ENCODE measurements around the gene MBD2. TPM values are rescaled to one million over a fixed set of nuclear protein-coding genes. Genes with fewer than 3 reads are reported as not detected.

MBD2 gene
- total and polyA plus RNA-seq, 2 of the 8 experiments (the other 6 are each of a cell fraction or from before 2014, with no cell fraction given), result 36.2 to 52.7 TPM

GRCh38 chr18:54193786-54194185 lies 30.7 kb downstream of the MBD2 start:
- no peaks in the 10 kb centered on the region for H4K20me1 ChIP-seq (replicated peaks in 1 of 2; ENCODE audit: control insufficient read depth in 1 of 2, insufficient read depth in 2 of 2, low read length in 2 of 2)
- H2BK20ac ChIP-seq (ENCODE audit: low read length), result no peak overlapping the region
- no peak overlapping the region for H3K23ac ChIP-seq (ENCODE audit: insufficient read length)
- H3K9me3 ChIP-seq (ENCODE audit: insufficient read depth in 2 of 2, low read depth in 1 of 2, low read length in 1 of 2), result no peaks in the 10 kb centered on the region
- no peaks in the 10 kb centered on the region for H3K79me2 ChIP-seq (ENCODE audit: control insufficient read depth in 1 of 2, insufficient read depth in 2 of 2, low read length in 2 of 2)
- POLR2A ChIA-PET (ENCODE audit: partially characterized antibody), result no interaction called here
- no peak overlapping the region for H3K9ac ChIP-seq (replicated peaks in 1 of 4; ENCODE audit: extremely low read depth in 1 of 4, low read depth in 3 of 4, low read length in 3 of 4)
- no peak overlapping the region for H3K14ac ChIP-seq (ENCODE audit: insufficient read length)
- CTCF ChIA-PET (ENCODE audit: partially characterized antibody), result no interaction called here
- no peaks in the 10 kb centered on the region; a peak in 1 of 7 replicates for H3K27me3 ChIP-seq (replicated peaks in 1 of 4; ENCODE audit: control insufficient read depth in 3 of 4, extremely low read depth in 1 of 4, insufficient read depth in 3 of 4, low read length in 3 of 4)
- H3K23me2 ChIP-seq (ENCODE audit: low read depth, low read length), result no peaks in the 10 kb centered on the region
- no peak overlapping the region for H3K4me2 ChIP-seq (ENCODE audit: insufficient read depth in 1 of 2, low read depth in 2 of 2, low read length in 2 of 2)
- H2AK5ac ChIP-seq (ENCODE audit: low read depth, low read length), result no peak overlapping the region
- H4K8ac ChIP-seq (ENCODE audit: extremely low read depth, insufficient read depth, low read length), result no peak overlapping the region
- no peak for DNase-seq (ENCODE audit: low read depth in 1 of 2, low spot score in 2 of 2)
- no peak overlapping the region for H2BK120ac ChIP-seq (replicated peaks; ENCODE audit: low read depth, low read length)
- H3K4me1 ChIP-seq (replicated peaks in 1 of 4; ENCODE audit: control insufficient read depth in 3 of 4, insufficient read depth in 4 of 4, low read length in 3 of 4), result 0 out of 7 replicates have a peak, but pooled peaks cover 0 to 1% (median 0%) of the 10 kb centered on the region in 4 experiments
- H3K56ac ChIP-seq (replicated peaks; ENCODE audit: insufficient read length, low read depth, low read length), result no peak overlapping the region
- no peak overlapping the region for H2BK12ac ChIP-seq (ENCODE audit: low read depth, low read length)
- no peak overlapping the region for H3K18ac ChIP-seq (ENCODE audit: extremely low read depth, low read length)
- no peak overlapping the region for H4K5ac ChIP-seq (ENCODE audit: insufficient read length, low read depth, low read length)
- H4K91ac ChIP-seq (replicated peaks; ENCODE audit: insufficient read length, low read length), result no peak overlapping the region
- no peaks in the 10 kb centered on the region for H3K79me1 ChIP-seq (ENCODE audit: low read depth, low read length)
- H2BK5ac ChIP-seq (ENCODE audit: low read depth, low read length), result no peak overlapping the region
- H3K4ac ChIP-seq (replicated peaks; ENCODE audit: insufficient read length, low read depth, low read length), result no peak overlapping the region
- no peak overlapping the region for H3K27ac ChIP-seq (ENCODE audit: low read depth, low read length)
- H3K36me3 ChIP-seq (ENCODE audit: control insufficient read depth in 2 of 4, insufficient read depth in 4 of 4, low read length in 3 of 4), result no peaks in the 10 kb centered on the region
- no peak overlapping the region for H3K4me3 ChIP-seq (ENCODE audit: extremely low read depth in 1 of 4, insufficient read depth in 2 of 4, low read depth in 3 of 4, low read length in 4 of 4)
- H2AFZ ChIP-seq (ENCODE audit: low read length), result no peak overlapping the region
- WGBS, 2 experiments (ENCODE audit: extremely low coverage in 1 of 2, insufficient coverage in 1 of 2, insufficient read length in 1 of 2, insufficient replicate concordance in 2 of 2, low coverage in 1 of 2, low lambda C conversion rate in 2 of 2, missing lambda C conversion rate in 1 of 2), result 77% methylated on average over 2 of the region's 2 CpGs; no CpG with 5 or more reads in 1 of the 2 experiments
- no peak overlapping the region for H2BK15ac ChIP-seq (ENCODE audit: low read length)
- FAIRE-seq, result no peak
- no peak for TF ChIP-seq SUZ12 (IDR thresholded peaks at IDR 0.05; ENCODE audit: low read length)
- no peak for TF ChIP-seq ATF3 (IDR thresholded peaks at IDR 0.05; ENCODE audit: insufficient read depth, low read depth, low read length)
- TF ChIP-seq BCL11A (IDR thresholded peaks at IDR 0.05; ENCODE audit: low read depth in 2 of 2, low read length in 2 of 2), result no peak
- TF ChIP-seq KDM5A (IDR thresholded peaks at IDR 0.05; ENCODE audit: low read length), result no peak
- no peak for TF ChIP-seq CTCF (IDR thresholded peaks at IDR 0.05; ENCODE audit: control extremely low read depth in 1 of 3, insufficient read depth in 1 of 3, low read depth in 1 of 3, low read length in 3 of 3)
- no peak for TF ChIP-seq RNF2 (IDR thresholded peaks at IDR 0.05; ENCODE audit: borderline replicate concordance, low read depth, low read length, missing control alignments, poor library complexity, severe bottlenecking)
- no peak for TF ChIP-seq KDM4A (IDR thresholded peaks at IDR 0.05; ENCODE audit: low read depth, low read length, severe bottlenecking)
- TF ChIP-seq EZH2 (IDR thresholded peaks at IDR 0.05; ENCODE audit: low read depth, low read length, severe bottlenecking), result no peak
- no peak for TF ChIP-seq SIRT6 (IDR thresholded peaks at IDR 0.05; ENCODE audit: low read length)
- TF ChIP-seq SIN3A (conservative IDR thresholded peaks at IDR 0.05 in 1 of 2, IDR thresholded peaks at IDR 0.05 in 1 of 2; ENCODE audit: low read depth in 1 of 2, low read length in 2 of 2), result no peak
- TF ChIP-seq SP4 (IDR thresholded peaks at IDR 0.05; ENCODE audit: low read length), result no peak

Data from H1 (cell line).